C4-2B (cell line): ENCODE data around the gene HVCN1.

Source experiments
- CTCF ChIP-seq: fragments of 450-650 bp; conservative IDR thresholded peaks from 2 replicates; pipeline ENCODE4 v1.5.1; 2017; ENCODE audit warnings: mild to moderate bottlenecking
- ZFX ChIP-seq: fragments of 450-650 bp; IDR thresholded peaks from 2 replicates; pipeline ENCODE4 v1.6.1; 2017

- TF ChIP-seq CTCF (no peak), ZFX (no peak)
These were observed 31.6 kb upstream of the HVCN1 start for GRCh38 chr12:110720516-110720915.
